ENCODE data around the gene TEKTIP1. TPM values are rescaled to one million over a fixed set of nuclear protein-coding genes. Genes with fewer than 3 reads are reported as not detected.

TEKTIP1 gene
- total and polyA plus RNA-seq, 2 of the 4 experiments (the other 2 are of a cell fraction) = not detected

- WGBS, 2 experiments (ENCODE audit: extremely low coverage in 2 of 2, insufficient read length in 1 of 2) = 94% methylated on average over 7 of the region's 14 CpGs; no CpG with 5 or more reads in 1 of the 2 experiments
- dilution Hi-C loops (cut with HindIII; ENCODE audit: low sequenced_read_pairs, unreplicated experiment) = no loop called here
Measured at GRCh38 chr19:3535563-3535965, 3.4 kb upstream of the TEKTIP1 start.

More at GRCh38 chr19:3535563-3535965, 3.4 kb upstream of the TEKTIP1 start:
- no peak overlapping the region for H4K91ac ChIP-seq (ENCODE audit: insufficient read depth, low read depth, low read length)
- no peak overlapping the region for H2BK120ac ChIP-seq (ENCODE audit: low read depth, low read length)
- H3K4me1 ChIP-seq (ENCODE audit: control insufficient read depth, insufficient read depth, low read length) = no peaks in the 10 kb centered on the region
- no peak overlapping the region for H3K4ac ChIP-seq (ENCODE audit: low read depth, low read length)
- no peaks in the 10 kb centered on the region for H3K27me3 ChIP-seq (ENCODE audit: control insufficient read depth, insufficient read depth, low read length)
- DNase-seq = no peak
- no peaks in the 10 kb centered on the region for H3K9me3 ChIP-seq (ENCODE audit: control insufficient read depth, insufficient read depth, low read length)
- H3K36me3 ChIP-seq (ENCODE audit: control insufficient read depth, insufficient read depth, low read length) = peaks cover 58% of the 10 kb centered on the region
- no TSS peak for BruUV-seq (replicated peaks)
- intact Hi-C loops (cut with micrococcal nuclease) (no loop called here), in situ Hi-C loops (cut with MboI; ENCODE audit: low sequenced_read_pairs) (no loop called here)
- H3K79me1 ChIP-seq (ENCODE audit: low read depth in 1 of 2, low read length in 2 of 2) = peaks cover 9 to 31% of the 10 kb centered on the region in 2 experiments; a peak in 3 of 4 replicates
- no peak overlapping the region for H2BK15ac ChIP-seq (ENCODE audit: low read depth, low read length)
- no peak overlapping the region for H3K56ac ChIP-seq (ENCODE audit: extremely low read depth, insufficient read depth, low read length)
- ChIA-PET CTCF (no interaction called here), POLR2A (ENCODE audit: unreplicated experiment) (no interaction called here)
- H4K8ac ChIP-seq (ENCODE audit: low read depth in 2 of 2, low read length in 2 of 2) = no peak overlapping the region
- H4K5ac ChIP-seq (ENCODE audit: low read depth, low read length) = no peak overlapping the region
- H3K18ac ChIP-seq (ENCODE audit: low read depth, low read length) = no peak overlapping the region
- no peak overlapping the region for H2BK20ac ChIP-seq (ENCODE audit: low read depth, low read length)
- no peak overlapping the region for H2AK9ac ChIP-seq (replicated peaks; ENCODE audit: low read depth, low read length, poor library complexity)
- H3K27ac ChIP-seq (ENCODE audit: insufficient read depth, low read length) = no peak overlapping the region
- ATAC-seq (ENCODE audit: low read depth) = no peak
- H3K4me3 ChIP-seq (ENCODE audit: insufficient read depth, low read depth, low read length) = no peak overlapping the region
- H3K9ac ChIP-seq (ENCODE audit: low read depth, low read length) = no peak overlapping the region
- TF ChIP-seq CHD1 (IDR thresholded peaks at IDR 0.05; ENCODE audit: low read depth, low read length) (no peak), POLR2A (IDR thresholded peaks at IDR 0.05; ENCODE audit: low read depth, low read length) (no peak), SMC3 (IDR thresholded peaks at IDR 0.05; ENCODE audit: low read depth, low read length) (no peak), CTCF (conservative IDR thresholded peaks at IDR 0.05; ENCODE audit: low read depth, low read length) (no peak), FOS (IDR thresholded peaks at IDR 0.05; ENCODE audit: low read depth, low read length) (no peak), RFX5 (IDR thresholded peaks at IDR 0.05; ENCODE audit: low read depth, low read length) (no peak), NFE2L2 (IDR thresholded peaks at IDR 0.05; ENCODE audit: low read depth, low read length) (no peak), CEBPB (IDR thresholded peaks at IDR 0.05; ENCODE audit: low read depth, low read length) (no peak), MAFK (IDR thresholded peaks at IDR 0.05; ENCODE audit: low read depth, low read length) (no peak), BHLHE40 (IDR thresholded peaks at IDR 0.05; ENCODE audit: low read depth, low read length) (no peak), RAD21 (IDR thresholded peaks at IDR 0.05; ENCODE audit: low read length) (no peak), MAZ (IDR thresholded peaks at IDR 0.05; ENCODE audit: borderline replicate concordance, low read depth, low read length) (no peak), RCOR1 (IDR thresholded peaks at IDR 0.05; ENCODE audit: insufficient replicate concordance, low read length) (no peak), MXI1 (IDR thresholded peaks at IDR 0.05; ENCODE audit: borderline replicate concordance, low read depth, low read length) (no peak), USF2 (IDR thresholded peaks at IDR 0.05; ENCODE audit: low read depth, low read length) (no peak)
- TF ChIP-seq, protein P1, sequence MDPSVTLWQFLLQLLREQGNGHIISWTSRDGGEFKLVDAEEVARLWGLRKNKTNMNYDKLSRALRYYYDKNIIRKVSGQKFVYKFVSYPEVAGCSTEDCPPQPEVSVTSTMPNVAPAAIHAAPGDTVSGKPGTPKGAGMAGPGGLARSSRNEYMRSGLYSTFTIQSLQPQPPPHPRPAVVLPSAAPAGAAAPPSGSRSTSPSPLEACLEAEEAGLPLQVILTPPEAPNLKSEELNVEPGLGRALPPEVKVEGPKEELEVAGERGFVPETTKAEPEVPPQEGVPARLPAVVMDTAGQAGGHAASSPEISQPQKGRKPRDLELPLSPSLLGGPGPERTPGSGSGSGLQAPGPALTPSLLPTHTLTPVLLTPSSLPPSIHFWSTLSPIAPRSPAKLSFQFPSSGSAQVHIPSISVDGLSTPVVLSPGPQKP (IDR thresholded peaks at IDR 0.05; ENCODE audit: borderline replicate concordance, low read depth, low read length) = no peak
- H3K4me2 ChIP-seq (ENCODE audit: low read depth, low read length) = no peak overlapping the region
- H2AK5ac ChIP-seq (ENCODE audit: low read depth, low read length) = no peak overlapping the region
- peaks cover 30% of the 10 kb centered on the region for H4K20me1 ChIP-seq (ENCODE audit: insufficient read depth, low read length)
- H2BK5ac ChIP-seq (ENCODE audit: low read depth, low read length, poor library complexity, severe bottlenecking) = no peak overlapping the region
- no peak overlapping the region for H2AFZ ChIP-seq (replicated peaks; ENCODE audit: low read length, poor library complexity)
- H3K23ac ChIP-seq (ENCODE audit: low read depth, low read length) = no peak overlapping the region
- H3K14ac ChIP-seq (replicated peaks; ENCODE audit: low read depth, low read length) = no peak overlapping the region
- 0 out of 2 replicates have a peak, but pooled peaks cover under 1% of the 10 kb centered on the region for H3K9me1 ChIP-seq (ENCODE audit: insufficient read depth, low read length)

Measured in IMR-90 (cell line).